Upper lobe of left lung (tissue), 4 donors: Measurements from ENCODE around the gene TRIP10.

ENCODE experiments used
- POLR2A ChIP-seq, 4 donors: fragments of 450-650 bp; IDR thresholded peaks; one replicate each; pipeline ENCODE4 v1.5.1; 2016 to 2017; ENCODE audit warnings: antibody characterized with exemption in 4 of 4, mild to moderate bottlenecking in 2 of 4
- TF ChIP-seq, protein P1 (sequence below), 6 experiments: fragments of 450-650 bp in 4 of 6; fragments of 200-600 bp in 2 of 6; sonication (generic) in 2 of 6; IDR thresholded peaks; one replicate each; pipeline ENCODE4 v1.5.1; 2016 to 2019; ENCODE audit warnings: antibody characterized with exemption in 6 of 6

DNA sequence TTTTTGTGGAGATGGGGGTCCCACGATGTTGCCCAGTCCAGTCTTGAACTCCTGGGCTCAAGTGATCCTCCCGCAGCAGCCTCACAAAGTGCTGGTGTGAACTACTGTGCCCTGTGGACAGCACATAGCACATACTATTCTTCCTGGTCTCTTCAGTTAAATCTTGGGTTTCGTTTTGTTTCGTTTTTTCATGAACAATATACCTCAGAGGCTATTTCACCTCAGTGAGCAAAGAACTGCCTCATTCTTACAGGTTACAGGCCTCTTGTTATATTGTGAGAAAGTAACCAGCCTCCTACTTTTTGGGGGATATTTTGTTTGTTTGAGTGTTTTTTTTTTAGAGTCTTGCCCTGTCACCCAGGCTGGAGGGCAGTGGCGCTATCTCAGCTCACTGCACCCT is 17.7 kb upstream of the TRIP10 start:
- TF ChIP-seq, protein P1, sequence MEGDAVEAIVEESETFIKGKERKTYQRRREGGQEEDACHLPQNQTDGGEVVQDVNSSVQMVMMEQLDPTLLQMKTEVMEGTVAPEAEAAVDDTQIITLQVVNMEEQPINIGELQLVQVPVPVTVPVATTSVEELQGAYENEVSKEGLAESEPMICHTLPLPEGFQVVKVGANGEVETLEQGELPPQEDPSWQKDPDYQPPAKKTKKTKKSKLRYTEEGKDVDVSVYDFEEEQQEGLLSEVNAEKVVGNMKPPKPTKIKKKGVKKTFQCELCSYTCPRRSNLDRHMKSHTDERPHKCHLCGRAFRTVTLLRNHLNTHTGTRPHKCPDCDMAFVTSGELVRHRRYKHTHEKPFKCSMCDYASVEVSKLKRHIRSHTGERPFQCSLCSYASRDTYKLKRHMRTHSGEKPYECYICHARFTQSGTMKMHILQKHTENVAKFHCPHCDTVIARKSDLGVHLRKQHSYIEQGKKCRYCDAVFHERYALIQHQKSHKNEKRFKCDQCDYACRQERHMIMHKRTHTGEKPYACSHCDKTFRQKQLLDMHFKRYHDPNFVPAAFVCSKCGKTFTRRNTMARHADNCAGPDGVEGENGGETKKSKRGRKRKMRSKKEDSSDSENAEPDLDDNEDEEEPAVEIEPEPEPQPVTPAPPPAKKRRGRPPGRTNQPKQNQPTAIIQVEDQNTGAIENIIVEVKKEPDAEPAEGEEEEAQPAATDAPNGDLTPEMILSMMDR (IDR thresholded peaks at IDR 0.05) = no peak
- TF ChIP-seq POLR2A (IDR thresholded peaks at IDR 0.05) = no peak
